Gastrocnemius medialis (tissue), 4 donors: ENCODE measurements around the gene PRKCD. TPM values are rescaled to one million over a fixed set of nuclear protein-coding genes. Genes with fewer than 3 reads are reported as not detected.
A peak's percentile ranks its signal among the peaks of the same experiment; 100 is the strongest.

Experiments used
- ATAC-seq, 2 donors: fragments of 150-250 bp; one replicate each; pipeline ENCODE4 v1.9.1; 2016
- DNase-seq, 2 donors: peaks; one replicate each; pipeline ENCODE4 v3.0.0-alpha.2; 2019
- H3K27ac ChIP-seq, 4 donors: fragments of 200-600 bp; sonication (generic); 1 replicate in 1 of 4; 2 replicates in 3 of 4; pipeline ENCODE4 v1.5.1; 2016 to 2018; ENCODE audit warnings: mild to moderate bottlenecking in 2 of 4, moderate library complexity in 1 of 4
- H3K27me3 ChIP-seq, 3 donors: fragments of 200-600 bp; sonication (generic) in 2 of 3; 1 replicate in 1 of 3; 2 replicates in 2 of 3; pipeline versions ENCODE4 v1.5.1 to v1.6.0; 2016 to 2019; ENCODE audit warnings: mild to moderate bottlenecking in 1 of 3, moderate library complexity in 1 of 3
- H3K36me3 ChIP-seq, 2 donors: fragments of 200-600 bp; sonication (generic) in 1 of 2; one replicate each; pipeline ENCODE4 v1.5.1; 2017 to 2018
- H3K4me1 ChIP-seq, 2 donors: fragments of 200-600 bp; sonication (generic) in 1 of 2; one replicate each; pipeline ENCODE4 v1.5.1; 2016 to 2017; ENCODE audit warnings: mild to moderate bottlenecking in 2 of 2
- H3K4me3 ChIP-seq, 4 donors: fragments of 200-600 bp; sonication (generic) in 3 of 4; 1 replicate in 1 of 4; 2 replicates in 3 of 4; pipeline ENCODE4 v1.5.1; 2016 to 2019; ENCODE audit warnings: mild to moderate bottlenecking in 2 of 4
- H3K9me3 ChIP-seq, 3 donors: fragments of 200-600 bp; sonication (generic) in 2 of 3; 1 replicate in 1 of 3; 2 replicates in 2 of 3; pipeline ENCODE4 v1.5.1; 2016 to 2019
- POLR2A ChIP-seq, 2 donors: fragments of 450-650 bp; IDR thresholded peaks; one replicate each; pipeline ENCODE4 v1.6.1; 2017; ENCODE audit warnings: antibody characterized with exemption in 2 of 2, mild to moderate bottlenecking in 2 of 2, moderate library complexity in 2 of 2
- in situ Hi-C, 4 donors: fragments of 200-750 bp; cut with MboI; loops; one replicate each; pipeline versions ENCODE4 v1.15.0 to v1.8.0; 2017; ENCODE audit warnings: low sequenced_read_pairs in 4 of 4
- intact Hi-C: fragments of 100-400 bp; cut with DNase I; formaldehyde crosslinking; loops from one replicate; pipeline ENCODE4 v1.15.1; 2023; ENCODE audit warnings: low total_unique reads
- total RNA-seq, 4 donors: library from RNA; depleted of rRNA; stranded (reverse); fragments of >200 nt; gene quantifications; one replicate each; pipeline versions ENCODE4 v1.1.0 to v1.2.3, GENCODE V29; 2016
- TF ChIP-seq, protein P1 (sequence below), 5 experiments: fragments of 450-650 bp in 3 of 5; fragments of 200-600 bp in 2 of 5; sonication (generic) in 2 of 5; IDR thresholded peaks in 4 of 5; conservative IDR thresholded peaks in 1 of 5; 1 replicate in 4 of 5; 2 replicates in 1 of 5; pipeline ENCODE4 v1.5.1; 2016 to 2019; ENCODE audit warnings: antibody characterized with exemption in 5 of 5, mild to moderate bottlenecking in 3 of 5, moderate library complexity in 3 of 5

PRKCD gene
- total RNA-seq, 4 donors from 2014 or later = 2.1 to 5.9 (median 3.4) TPM

DNA sequence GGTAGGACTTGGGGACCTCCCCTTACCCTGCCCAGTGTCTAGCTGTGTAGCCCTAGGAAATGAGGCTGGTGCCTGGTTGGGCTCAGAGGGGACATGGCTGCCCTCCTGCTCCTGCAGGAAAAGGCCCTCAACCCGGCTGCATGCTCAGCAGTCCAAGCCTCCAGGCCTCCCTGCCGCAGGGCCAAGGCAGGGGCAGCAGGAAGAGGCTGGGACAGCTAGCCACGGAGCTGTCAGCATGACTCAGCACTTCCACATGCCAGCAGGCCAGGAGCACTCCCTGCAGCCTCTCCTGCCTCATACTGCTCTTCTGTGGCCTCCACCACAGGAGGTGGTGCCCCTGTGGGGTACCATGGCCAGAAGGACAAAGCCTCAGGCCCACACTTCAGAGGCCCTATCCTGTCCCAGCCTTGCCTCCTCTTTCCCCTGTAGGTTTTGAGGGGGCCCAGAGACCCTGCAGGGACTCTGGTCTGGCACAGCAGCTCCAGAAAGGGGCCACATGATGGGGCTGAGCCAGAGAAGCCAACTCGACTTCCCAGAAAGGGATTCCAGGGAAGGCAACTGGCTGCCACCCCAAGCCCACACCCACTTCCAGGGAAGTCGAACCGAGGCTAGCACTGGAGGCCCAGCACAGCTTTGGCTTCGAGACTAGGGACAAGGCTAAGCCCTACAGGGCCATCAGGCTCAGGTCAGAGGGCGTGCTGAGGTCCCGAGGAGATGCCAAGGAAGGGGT, 75.3 kb downstream of the PRKCD start:
- no peak overlapping the region for H3K4me3 ChIP-seq
- peaks cover 0 to 82% of the 10 kb centered on the region in 2 donors for H3K36me3 ChIP-seq
- H3K27ac ChIP-seq = peak overlapping the region; percentile 6 to 43 (median 34)
- no peaks in the 10 kb centered on the region for H3K9me3 ChIP-seq
- intact Hi-C loops (no loop called here), in situ Hi-C loops (no loop called here)
- TF ChIP-seq, protein P1, sequence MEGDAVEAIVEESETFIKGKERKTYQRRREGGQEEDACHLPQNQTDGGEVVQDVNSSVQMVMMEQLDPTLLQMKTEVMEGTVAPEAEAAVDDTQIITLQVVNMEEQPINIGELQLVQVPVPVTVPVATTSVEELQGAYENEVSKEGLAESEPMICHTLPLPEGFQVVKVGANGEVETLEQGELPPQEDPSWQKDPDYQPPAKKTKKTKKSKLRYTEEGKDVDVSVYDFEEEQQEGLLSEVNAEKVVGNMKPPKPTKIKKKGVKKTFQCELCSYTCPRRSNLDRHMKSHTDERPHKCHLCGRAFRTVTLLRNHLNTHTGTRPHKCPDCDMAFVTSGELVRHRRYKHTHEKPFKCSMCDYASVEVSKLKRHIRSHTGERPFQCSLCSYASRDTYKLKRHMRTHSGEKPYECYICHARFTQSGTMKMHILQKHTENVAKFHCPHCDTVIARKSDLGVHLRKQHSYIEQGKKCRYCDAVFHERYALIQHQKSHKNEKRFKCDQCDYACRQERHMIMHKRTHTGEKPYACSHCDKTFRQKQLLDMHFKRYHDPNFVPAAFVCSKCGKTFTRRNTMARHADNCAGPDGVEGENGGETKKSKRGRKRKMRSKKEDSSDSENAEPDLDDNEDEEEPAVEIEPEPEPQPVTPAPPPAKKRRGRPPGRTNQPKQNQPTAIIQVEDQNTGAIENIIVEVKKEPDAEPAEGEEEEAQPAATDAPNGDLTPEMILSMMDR (IDR thresholded peaks at IDR 0.05 in 4 of 5, conservative IDR thresholded peaks at IDR 0.05 in 1 of 5) = no peak
- TF ChIP-seq POLR2A (IDR thresholded peaks at IDR 0.05) = no peak
- no peaks in the 10 kb centered on the region for H3K27me3 ChIP-seq
- DNase-seq = peak; percentile 35 to 65
- peaks cover 12 to 21% of the 10 kb centered on the region in 2 donors for H3K4me1 ChIP-seq
- peak; percentile 80 to 81 for ATAC-seq

DNA sequence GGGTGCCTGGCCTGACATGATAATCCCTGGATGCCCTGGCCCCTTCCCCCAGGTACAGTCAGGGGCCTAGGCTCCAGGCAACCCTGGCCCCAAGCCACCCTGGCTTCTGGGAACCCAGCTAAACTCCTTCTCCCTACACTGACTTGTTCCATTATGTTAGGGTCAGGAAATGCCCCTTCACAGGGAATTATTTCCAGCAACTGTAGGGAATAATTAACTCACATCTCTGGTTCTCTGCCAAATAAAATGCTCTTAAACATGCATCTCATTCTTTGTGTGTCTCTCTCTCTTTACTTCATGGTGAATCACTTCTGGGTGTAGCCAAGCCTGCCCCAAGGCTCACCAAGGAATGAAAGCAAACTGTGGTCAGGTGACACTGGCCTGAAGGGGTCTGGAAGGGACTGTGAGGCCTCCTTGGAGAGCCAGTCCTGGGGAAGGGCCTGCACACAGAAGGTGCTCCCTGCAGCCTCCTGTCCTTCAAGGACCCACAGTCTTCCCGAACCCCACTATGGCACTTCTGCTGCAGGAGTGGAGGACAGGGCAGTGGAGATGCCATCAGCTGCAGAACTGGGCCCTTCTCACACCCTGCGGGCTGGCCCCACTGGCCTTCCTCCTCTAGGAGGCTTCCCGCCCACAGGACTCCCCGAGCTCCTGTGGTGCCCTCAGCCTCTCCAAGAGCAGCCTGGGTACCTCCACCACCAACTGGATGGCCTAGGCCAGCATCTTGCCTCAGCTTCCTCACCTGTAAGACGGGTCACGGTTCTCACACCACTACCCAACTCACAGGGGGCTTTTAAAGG, 77.2 kb downstream of the PRKCD start:
- Histone ChIP-seq H3K4me1 (peaks cover 32 to 40% of the 10 kb centered on the region in 2 donors), H3K27me3 (no peaks in the 10 kb centered on the region), H3K27ac (no peak overlapping the region), H3K36me3 (peaks cover 0 to 62% of the 10 kb centered on the region in 2 donors), H3K4me3 (no peak overlapping the region), H3K9me3 (no peaks in the 10 kb centered on the region)
- intact Hi-C loops = no loop called here
- DNase-seq (no peak), ATAC-seq (no peak)
- in situ Hi-C loops = no loop called here
- TF ChIP-seq POLR2A (IDR thresholded peaks at IDR 0.05) = no peak
- TF ChIP-seq, protein P1 (IDR thresholded peaks at IDR 0.05 in 4 of 5, conservative IDR thresholded peaks at IDR 0.05 in 1 of 5) = no peak

DNA sequence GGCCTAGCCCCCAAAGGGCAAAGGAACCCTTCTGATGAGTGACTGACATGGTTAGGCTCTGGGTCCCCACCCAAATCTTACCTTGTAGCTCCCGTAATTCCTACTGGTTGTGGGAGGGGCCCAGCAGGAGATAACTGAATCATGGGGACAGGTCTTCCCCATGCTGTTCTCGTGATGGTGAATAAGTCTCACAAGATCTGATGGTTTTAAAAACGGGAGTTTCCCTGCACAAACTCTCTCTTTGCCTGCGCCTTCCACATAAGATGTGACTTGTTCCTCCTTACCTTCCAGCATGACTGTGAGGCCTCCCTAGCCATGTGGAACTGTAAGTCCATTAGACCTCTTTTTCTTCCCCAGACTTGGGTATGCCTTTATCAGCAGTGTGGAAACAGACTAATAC, 77.9 kb downstream of the PRKCD start:
- DNase-seq (no peak), ATAC-seq (no peak)
- intact Hi-C loops (no loop called here), in situ Hi-C loops (no loop called here)
- H3K4me1 ChIP-seq = peaks cover 38 to 47% of the 10 kb centered on the region in 2 donors
- peaks cover 0 to 56% of the 10 kb centered on the region in 2 donors for H3K36me3 ChIP-seq
- no peak overlapping the region for H3K27ac ChIP-seq
- H3K9me3 ChIP-seq = no peaks in the 10 kb centered on the region
- H3K27me3 ChIP-seq = no peaks in the 10 kb centered on the region
- no peak overlapping the region for H3K4me3 ChIP-seq
- TF ChIP-seq, protein P1 (IDR thresholded peaks at IDR 0.05 in 4 of 5, conservative IDR thresholded peaks at IDR 0.05 in 1 of 5) = no peak
- TF ChIP-seq POLR2A (IDR thresholded peaks at IDR 0.05) = no peak

DNA sequence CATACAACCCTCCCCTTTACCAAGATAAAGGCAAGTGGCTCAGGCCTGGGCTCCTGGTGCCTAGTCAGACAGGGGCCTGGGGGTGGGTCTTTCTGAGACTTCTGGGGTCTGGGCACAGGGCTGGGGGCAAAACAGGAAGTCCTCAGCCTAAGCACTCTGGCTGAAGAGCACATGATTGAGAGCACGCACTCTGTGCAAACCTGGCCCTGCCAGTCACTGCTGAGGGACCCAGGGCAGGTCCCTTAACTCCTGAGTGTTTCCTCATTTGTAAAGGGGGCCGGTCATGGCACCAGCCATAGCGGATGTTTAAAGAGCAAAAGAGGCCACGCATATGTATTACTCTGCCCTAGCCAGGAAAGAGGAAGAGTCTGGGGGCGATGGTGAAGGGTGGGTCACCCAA, 78.8 kb downstream of the PRKCD start:
- no peak for DNase-seq
- Histone ChIP-seq H3K27ac (no peak overlapping the region), H3K36me3 (peaks cover 0 to 47% of the 10 kb centered on the region in 2 donors), H3K4me3 (no peak overlapping the region), H3K27me3 (no peaks in the 10 kb centered on the region), H3K4me1 (peaks cover 43 to 53% of the 10 kb centered on the region in 2 donors), H3K9me3 (no peaks in the 10 kb centered on the region)
- intact Hi-C loops = no loop called here
- TF ChIP-seq POLR2A (IDR thresholded peaks at IDR 0.05) = no peak
- TF ChIP-seq, protein P1 (IDR thresholded peaks at IDR 0.05 in 4 of 5, conservative IDR thresholded peaks at IDR 0.05 in 1 of 5) = no peak
- no peak for ATAC-seq
- in situ Hi-C loops = no loop called here
